PFSK-1 (cell line): ENCODE measurements around the gene TMEM17.

ENCODE experiments used
- FOXP2 ChIP-seq: optimal IDR thresholded peaks from 2 replicates; pipeline ENCODE3; 2011; ENCODE audit warnings: borderline replicate concordance, control low read depth, inconsistent platforms; ENCODE audit not compliant: insufficient read depth; ENCODE audit errors: extremely low read length, extremely low read depth
- POLR2AphosphoS5 ChIP-seq: IDR thresholded peaks from 2 replicates; pipeline ENCODE4 v1.6.1; 2012; ENCODE audit warnings: low read depth, mild to moderate bottlenecking, control low read depth, low read length, moderate library complexity
- TAF1 ChIP-seq: IDR thresholded peaks from 2 replicates; pipeline ENCODE4 v1.6.1; 2012; ENCODE audit warnings: low read length, control low read depth, borderline replicate concordance; ENCODE audit not compliant: insufficient read depth

- TF ChIP-seq POLR2AphosphoS5 (no peak), TAF1 (no peak), FOXP2 (no peak)
Observed at GRCh38 chr2:62495761-62496160, 10.2 kb downstream of the TMEM17 start.
